ENCODE results near the gene FMNL1. TPM values are rescaled to one million over a fixed set of nuclear protein-coding genes. Genes with fewer than 3 reads are reported as not detected.

The FMNL1 gene
- total and polyA plus RNA-seq, 7 experiments from 2014 or later = 19.0 to 595 (median 366) TPM

- DNase-seq (no peak), ATAC-seq (peak; percentile 32)
- H3K27me3 ChIP-seq (ENCODE audit: control insufficient read depth in 2 of 2, insufficient read depth in 2 of 2, low read length in 2 of 2) = no peaks in the 10 kb centered on the region
- no peaks in the 10 kb centered on the region for H3K9me3 ChIP-seq (ENCODE audit: control insufficient read depth in 2 of 3, low read length in 3 of 3)
- peak overlapping the region in 8 of 9 donors; percentile 43 to 89 (median 76) for H3K27ac Mint-ChIP-seq
- H3K9me3 Mint-ChIP-seq = no peaks in the 10 kb centered on the region
- peaks cover 3 to 65% (median 21%) of the 10 kb centered on the region in 3 experiments for H3K36me3 ChIP-seq (ENCODE audit: control insufficient read depth in 2 of 3, insufficient read depth in 3 of 3, low read length in 3 of 3)
- H3K4me3 ChIP-seq (ENCODE audit: low read length) = no peak overlapping the region
- ChIA-PET CTCF (no interaction called here), POLR2A (no interaction called here)
- H3K36me3 Mint-ChIP-seq = peaks cover 0 to 19% (median 4%) of the 10 kb centered on the region in 5 donors
- H3K4me1 Mint-ChIP-seq = peaks cover 16 to 56% (median 38%) of the 10 kb centered on the region in 7 donors
- intact Hi-C loops (cut with micrococcal nuclease) = no loop called here
- H3K27me3 Mint-ChIP-seq = no peaks in the 10 kb centered on the region
- H3K27ac ChIP-seq (ENCODE audit: low read depth, low read length) = peak overlapping the region; percentile 29
- peaks cover 7 to 14% of the 10 kb centered on the region in 2 donors for H3K4me1 ChIP-seq (ENCODE audit: control insufficient read depth in 2 of 2, insufficient read depth in 2 of 2, low read length in 2 of 2)
- no peak overlapping the region for H3K4me3 Mint-ChIP-seq
Measured at GRCh38 chr17:45291171-45291805, 69.6 kb downstream of the FMNL1 start.

GRCh38 chr17:45292696-45293412 lies 71.2 kb downstream of the FMNL1 start:
- intact Hi-C loops (cut with micrococcal nuclease) = no loop called here
- Histone ChIP-seq H3K4me1 (ENCODE audit: control insufficient read depth in 2 of 2, insufficient read depth in 2 of 2, low read length in 2 of 2) (peaks cover 18 to 25% of the 10 kb centered on the region in 2 donors), H3K36me3 (ENCODE audit: control insufficient read depth in 2 of 3, insufficient read depth in 3 of 3, low read length in 3 of 3) (peaks cover 0 to 49% (median 11%) of the 10 kb centered on the region in 3 experiments), H3K4me3 (ENCODE audit: low read length) (no peak overlapping the region), H3K27me3 (ENCODE audit: control insufficient read depth in 2 of 2, insufficient read depth in 2 of 2, low read length in 2 of 2) (no peaks in the 10 kb centered on the region), H3K27ac (ENCODE audit: low read depth, low read length) (no peak overlapping the region), H3K9me3 (ENCODE audit: control insufficient read depth in 2 of 3, low read length in 3 of 3) (no peaks in the 10 kb centered on the region)
- H3K9me3 Mint-ChIP-seq = no peaks in the 10 kb centered on the region
- peaks cover 0 to 18% (median 4%) of the 10 kb centered on the region in 5 donors for H3K36me3 Mint-ChIP-seq
- ATAC-seq (no peak), DNase-seq (no peak)
- H3K4me1 Mint-ChIP-seq = peaks cover 30 to 70% (median 53%) of the 10 kb centered on the region in 7 donors
- H3K27ac Mint-ChIP-seq = peak overlapping the region in 7 of 9 donors; percentile 58 to 85 (median 74)
- ChIA-PET CTCF (interaction anchor here (0.7 kb wide), 1 partner anchor 17 kb away, joined by 4 read pairs; no protein-coding TSS in a partner anchor), POLR2A (interaction anchor here (0.6 to 1.0 kb wide), 2 partner anchors 7 to 21 kb away, joined by 3 read pairs; no protein-coding TSS in a partner anchor)
- H3K27me3 Mint-ChIP-seq = no peaks in the 10 kb centered on the region
- peak overlapping the region in 1 of 10 donors; percentile 9 for H3K4me3 Mint-ChIP-seq

GRCh38 chr17:45293413-45294211 lies 71.9 kb downstream of the FMNL1 start:
- H3K27ac ChIP-seq (ENCODE audit: low read depth, low read length) = peak overlapping the region; percentile 19
- Mint-ChIP-seq H3K27ac (peak overlapping the region; percentile 24 to 85 (median 67)), H3K4me3 (peak overlapping the region in 1 of 10 donors; percentile 9), H3K9me3 (no peaks in the 10 kb centered on the region), H3K4me1 (peaks cover 38 to 77% (median 60%) of the 10 kb centered on the region in 7 donors), H3K27me3 (no peaks in the 10 kb centered on the region), H3K36me3 (peaks cover 0 to 19% (median 10%) of the 10 kb centered on the region in 5 donors)
- H3K36me3 ChIP-seq (ENCODE audit: control insufficient read depth in 2 of 3, insufficient read depth in 3 of 3, low read length in 3 of 3) = peaks cover 0 to 42% (median 11%) of the 10 kb centered on the region in 3 experiments
- DNase-seq (no peak), ATAC-seq (peak; percentile 69)
- intact Hi-C loops (cut with micrococcal nuclease) = no loop called here
- no peaks in the 10 kb centered on the region for H3K9me3 ChIP-seq (ENCODE audit: control insufficient read depth in 2 of 3, low read length in 3 of 3)
- H3K4me3 ChIP-seq (ENCODE audit: low read length) = no peak overlapping the region
- no peaks in the 10 kb centered on the region for H3K27me3 ChIP-seq (ENCODE audit: control insufficient read depth in 2 of 2, insufficient read depth in 2 of 2, low read length in 2 of 2)
- ChIA-PET CTCF (interaction anchor here (1.0 kb wide), 1 partner anchor 17 kb away, joined by 3 read pairs; no protein-coding TSS in a partner anchor), POLR2A (interaction anchor here (0.6 to 1.1 kb wide), 4 partner anchors 8 to 74 kb away, joined by 3 to 4 read pairs (median 3); no protein-coding TSS in a partner anchor)
- H3K4me1 ChIP-seq (ENCODE audit: control insufficient read depth in 2 of 2, insufficient read depth in 2 of 2, low read length in 2 of 2) = peaks cover 18 to 28% of the 10 kb centered on the region in 2 donors

- H3K27ac ChIP-seq (ENCODE audit: low read depth, low read length) = no peak overlapping the region
- no peaks in the 10 kb centered on the region for H3K27me3 Mint-ChIP-seq
- H3K9me3 Mint-ChIP-seq = no peaks in the 10 kb centered on the region
- peaks cover 46 to 84% (median 69%) of the 10 kb centered on the region in 7 donors for H3K4me1 Mint-ChIP-seq
- peak overlapping the region in 6 of 9 donors; percentile 11 to 85 (median 62) for H3K27ac Mint-ChIP-seq
- intact Hi-C loops (cut with micrococcal nuclease) = no loop called here
- H3K9me3 ChIP-seq (ENCODE audit: control insufficient read depth in 2 of 3, low read length in 3 of 3) = no peaks in the 10 kb centered on the region
- H3K4me1 ChIP-seq (ENCODE audit: control insufficient read depth in 2 of 2, insufficient read depth in 2 of 2, low read length in 2 of 2) = peaks cover 18 to 33% of the 10 kb centered on the region in 2 donors
- ATAC-seq = no peak
- CTCF ChIA-PET = interaction anchor here (1.0 kb wide), 1 partner anchor 18 kb away, joined by 3 read pairs; no protein-coding TSS in a partner anchor
- no peak for DNase-seq
- peaks cover 0 to 21% (median 13%) of the 10 kb centered on the region in 5 donors for H3K36me3 Mint-ChIP-seq
- H3K27me3 ChIP-seq (ENCODE audit: control insufficient read depth in 2 of 2, insufficient read depth in 2 of 2, low read length in 2 of 2) = no peaks in the 10 kb centered on the region
- H3K36me3 ChIP-seq (ENCODE audit: control insufficient read depth in 2 of 3, insufficient read depth in 3 of 3, low read length in 3 of 3) = peaks cover 0 to 33% (median 3%) of the 10 kb centered on the region in 3 experiments
- H3K4me3 ChIP-seq (ENCODE audit: low read length) = no peak overlapping the region
- no peak overlapping the region for H3K4me3 Mint-ChIP-seq
- POLR2A ChIA-PET = interaction anchor here (0.5 to 1.5 kb wide), 4 partner anchors 12 to 81 kb away, joined by 3 to 6 read pairs (median 3); partner anchors contain the start of gene MAP3K14
Measured at GRCh38 chr17:45294506-45294905, 72.8 kb downstream of the FMNL1 start.

- intact Hi-C loops (cut with micrococcal nuclease) = no loop called here
- Histone ChIP-seq H3K27me3 (ENCODE audit: control insufficient read depth in 2 of 2, insufficient read depth in 2 of 2, low read length in 2 of 2) (no peaks in the 10 kb centered on the region), H3K9me3 (ENCODE audit: control insufficient read depth in 2 of 3, low read length in 3 of 3) (no peaks in the 10 kb centered on the region), H3K4me3 (ENCODE audit: low read length) (no peak overlapping the region), H3K4me1 (ENCODE audit: control insufficient read depth in 2 of 2, insufficient read depth in 2 of 2, low read length in 2 of 2) (peaks cover 31 to 43% of the 10 kb centered on the region in 2 donors), H3K36me3 (ENCODE audit: control insufficient read depth in 2 of 3, insufficient read depth in 3 of 3, low read length in 3 of 3) (peaks cover 0 to 18% (median 0%) of the 10 kb centered on the region in 3 experiments), H3K27ac (ENCODE audit: low read depth, low read length) (no peak overlapping the region)
- Mint-ChIP-seq H3K27ac (peak overlapping the region; percentile 36 to 90 (median 78)), H3K9me3 (no peaks in the 10 kb centered on the region), H3K36me3 (peaks cover 0 to 25% (median 9%) of the 10 kb centered on the region in 5 donors), H3K27me3 (no peaks in the 10 kb centered on the region), H3K4me1 (peaks cover 55 to 94% (median 81%) of the 10 kb centered on the region in 7 donors), H3K4me3 (peak overlapping the region in 5 of 10 donors; percentile 0 to 46 (median 22))
- DNase-seq (no peak), ATAC-seq (peak; percentile 75)
- ChIA-PET POLR2A (interaction anchor here (0.8 to 1.3 kb wide), 2 partner anchors 15 to 20 kb away, joined by 3 read pairs; partner anchors contain the start of gene MAP3K14), CTCF (interaction anchor here (1.0 kb wide), 1 partner anchor 78 kb away, joined by 6 read pairs; no protein-coding TSS in a partner anchor)
Measured at GRCh38 chr17:45296003-45296832, 74.5 kb downstream of the FMNL1 start.

Data from naive thymus-derived CD4-positive, alpha-beta T cell (primary cell).